Measurements from ENCODE around the gene THSD7A.

DNA sequence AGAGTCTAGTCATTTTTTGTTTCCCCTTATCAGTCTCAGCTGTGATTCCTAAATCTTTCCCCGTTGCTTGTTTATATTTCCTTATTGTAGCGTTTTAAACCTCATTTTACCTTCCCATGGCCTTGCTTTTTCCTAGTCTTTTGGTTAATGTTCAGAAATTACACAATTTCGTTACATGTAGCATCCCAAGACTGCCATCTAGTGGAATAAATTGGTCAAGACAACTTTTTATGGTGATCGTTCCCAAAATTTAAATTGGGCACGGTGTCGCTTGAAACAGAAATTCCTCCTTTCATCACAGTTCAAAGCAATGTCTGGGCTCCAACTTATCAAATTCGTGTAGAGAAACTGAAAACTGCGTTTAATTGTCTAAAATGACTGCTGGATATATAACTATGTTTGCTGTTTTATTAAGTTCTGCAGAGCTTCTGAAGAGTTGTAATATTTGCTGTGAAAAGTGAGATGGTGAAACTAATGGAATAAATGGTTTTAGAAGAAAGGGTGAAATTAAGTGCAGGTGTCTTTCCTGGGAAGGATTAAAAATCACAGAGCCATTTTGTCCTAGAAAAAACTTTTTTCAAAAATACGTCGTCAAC is 488.1 kb downstream of the THSD7A start:
- TF ChIP-seq, protein P1, sequence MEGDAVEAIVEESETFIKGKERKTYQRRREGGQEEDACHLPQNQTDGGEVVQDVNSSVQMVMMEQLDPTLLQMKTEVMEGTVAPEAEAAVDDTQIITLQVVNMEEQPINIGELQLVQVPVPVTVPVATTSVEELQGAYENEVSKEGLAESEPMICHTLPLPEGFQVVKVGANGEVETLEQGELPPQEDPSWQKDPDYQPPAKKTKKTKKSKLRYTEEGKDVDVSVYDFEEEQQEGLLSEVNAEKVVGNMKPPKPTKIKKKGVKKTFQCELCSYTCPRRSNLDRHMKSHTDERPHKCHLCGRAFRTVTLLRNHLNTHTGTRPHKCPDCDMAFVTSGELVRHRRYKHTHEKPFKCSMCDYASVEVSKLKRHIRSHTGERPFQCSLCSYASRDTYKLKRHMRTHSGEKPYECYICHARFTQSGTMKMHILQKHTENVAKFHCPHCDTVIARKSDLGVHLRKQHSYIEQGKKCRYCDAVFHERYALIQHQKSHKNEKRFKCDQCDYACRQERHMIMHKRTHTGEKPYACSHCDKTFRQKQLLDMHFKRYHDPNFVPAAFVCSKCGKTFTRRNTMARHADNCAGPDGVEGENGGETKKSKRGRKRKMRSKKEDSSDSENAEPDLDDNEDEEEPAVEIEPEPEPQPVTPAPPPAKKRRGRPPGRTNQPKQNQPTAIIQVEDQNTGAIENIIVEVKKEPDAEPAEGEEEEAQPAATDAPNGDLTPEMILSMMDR (IDR thresholded peaks at IDR 0.05; ENCODE audit: low read depth, low read length) = peak; percentile 64
- TF ChIP-seq EZH2phosphoT487 (IDR thresholded peaks at IDR 0.05; ENCODE audit: low read depth) = no peak
